A549 (cell line): ENCODE data around the gene CFAP100.

Experiments
- EP300 ChIP-seq, 2 experiments: fragments of >200 bp; sonication (Bioruptor Twin); formaldehyde crosslinking; IDR thresholded peaks; 2 replicates in 1 of 2; 3 replicates in 1 of 2; pipeline ENCODE4 v1.6.1; 2016 to 2017
- KDM1A ChIP-seq: fragments of 200-600 bp; sonication (generic); IDR thresholded peaks from 2 replicates; pipeline ENCODE4 v1.6.1; 2016; ENCODE audit warnings: low read depth, mild to moderate bottlenecking
- MAFK ChIP-seq: fragments of 450-650 bp; IDR thresholded peaks from 2 replicates; pipeline ENCODE4 v1.6.1; 2014; ENCODE audit not compliant: partially characterized antibody
- POLR2A ChIP-seq: IDR thresholded peaks from 2 replicates; pipeline ENCODE4 v1.6.1; 2012; ENCODE audit warnings: mild to moderate bottlenecking, low read length
- ZFP36 ChIP-seq: fragments of 450-650 bp; IDR thresholded peaks from 2 replicates; pipeline ENCODE4 v1.6.1; 2014; ENCODE audit warnings: borderline replicate concordance; ENCODE audit not compliant: partially characterized antibody
- TF ChIP-seq, protein P1 (sequence below): fragments of >200 bp; sonication (Bioruptor Twin); formaldehyde crosslinking; IDR thresholded peaks from 3 replicates; pipeline ENCODE4 v1.5.1; 2016
- TF ChIP-seq, protein P2 (sequence below): fragments of 150-350 bp; IDR thresholded peaks from 2 replicates; pipeline ENCODE4 v1.6.1; 2014; ENCODE audit warnings: low read depth, mild to moderate bottlenecking, low read length

DNA sequence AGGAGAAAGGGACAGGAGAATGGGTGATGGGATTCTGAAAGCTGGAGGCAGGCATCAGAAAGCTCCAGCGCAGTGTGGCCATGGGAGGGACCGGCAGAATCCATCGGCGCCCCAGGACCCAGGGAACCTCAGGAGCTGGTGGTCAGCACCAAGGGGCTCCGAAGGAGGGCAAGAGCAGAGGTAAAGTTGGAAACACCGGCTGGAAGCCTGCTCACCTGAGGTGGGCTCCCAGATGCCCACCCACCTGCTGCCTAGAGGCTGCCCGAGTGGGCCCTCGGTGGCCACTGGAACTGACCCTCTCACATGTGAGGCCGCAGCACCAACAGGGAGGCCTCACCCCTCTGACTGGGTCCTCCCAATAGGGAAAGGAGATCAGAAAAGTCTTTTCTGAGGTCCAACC, 91.2 kb downstream of the CFAP100 start:
- no peak for TF ChIP-seq POLR2A
- TF ChIP-seq, protein P1, sequence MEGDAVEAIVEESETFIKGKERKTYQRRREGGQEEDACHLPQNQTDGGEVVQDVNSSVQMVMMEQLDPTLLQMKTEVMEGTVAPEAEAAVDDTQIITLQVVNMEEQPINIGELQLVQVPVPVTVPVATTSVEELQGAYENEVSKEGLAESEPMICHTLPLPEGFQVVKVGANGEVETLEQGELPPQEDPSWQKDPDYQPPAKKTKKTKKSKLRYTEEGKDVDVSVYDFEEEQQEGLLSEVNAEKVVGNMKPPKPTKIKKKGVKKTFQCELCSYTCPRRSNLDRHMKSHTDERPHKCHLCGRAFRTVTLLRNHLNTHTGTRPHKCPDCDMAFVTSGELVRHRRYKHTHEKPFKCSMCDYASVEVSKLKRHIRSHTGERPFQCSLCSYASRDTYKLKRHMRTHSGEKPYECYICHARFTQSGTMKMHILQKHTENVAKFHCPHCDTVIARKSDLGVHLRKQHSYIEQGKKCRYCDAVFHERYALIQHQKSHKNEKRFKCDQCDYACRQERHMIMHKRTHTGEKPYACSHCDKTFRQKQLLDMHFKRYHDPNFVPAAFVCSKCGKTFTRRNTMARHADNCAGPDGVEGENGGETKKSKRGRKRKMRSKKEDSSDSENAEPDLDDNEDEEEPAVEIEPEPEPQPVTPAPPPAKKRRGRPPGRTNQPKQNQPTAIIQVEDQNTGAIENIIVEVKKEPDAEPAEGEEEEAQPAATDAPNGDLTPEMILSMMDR = no peak
- TF ChIP-seq, protein P2, sequence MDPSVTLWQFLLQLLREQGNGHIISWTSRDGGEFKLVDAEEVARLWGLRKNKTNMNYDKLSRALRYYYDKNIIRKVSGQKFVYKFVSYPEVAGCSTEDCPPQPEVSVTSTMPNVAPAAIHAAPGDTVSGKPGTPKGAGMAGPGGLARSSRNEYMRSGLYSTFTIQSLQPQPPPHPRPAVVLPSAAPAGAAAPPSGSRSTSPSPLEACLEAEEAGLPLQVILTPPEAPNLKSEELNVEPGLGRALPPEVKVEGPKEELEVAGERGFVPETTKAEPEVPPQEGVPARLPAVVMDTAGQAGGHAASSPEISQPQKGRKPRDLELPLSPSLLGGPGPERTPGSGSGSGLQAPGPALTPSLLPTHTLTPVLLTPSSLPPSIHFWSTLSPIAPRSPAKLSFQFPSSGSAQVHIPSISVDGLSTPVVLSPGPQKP = no peak
- TF ChIP-seq MAFK = no peak
- TF ChIP-seq ZFP36 = no peak
- no peak for TF ChIP-seq EP300 (IDR thresholded peaks at IDR 0.05)
- no peak for TF ChIP-seq KDM1A
